CD4-positive, alpha-beta T cell treated with Interferon gamma for 1 hour (primary cell): ENCODE measurements around the gene GPR4.

Experiments
- DNase-seq: peaks from one replicate; pipeline ENCODE4 v3.0.0-alpha.2; 2020

GPR4 gene

DNA sequence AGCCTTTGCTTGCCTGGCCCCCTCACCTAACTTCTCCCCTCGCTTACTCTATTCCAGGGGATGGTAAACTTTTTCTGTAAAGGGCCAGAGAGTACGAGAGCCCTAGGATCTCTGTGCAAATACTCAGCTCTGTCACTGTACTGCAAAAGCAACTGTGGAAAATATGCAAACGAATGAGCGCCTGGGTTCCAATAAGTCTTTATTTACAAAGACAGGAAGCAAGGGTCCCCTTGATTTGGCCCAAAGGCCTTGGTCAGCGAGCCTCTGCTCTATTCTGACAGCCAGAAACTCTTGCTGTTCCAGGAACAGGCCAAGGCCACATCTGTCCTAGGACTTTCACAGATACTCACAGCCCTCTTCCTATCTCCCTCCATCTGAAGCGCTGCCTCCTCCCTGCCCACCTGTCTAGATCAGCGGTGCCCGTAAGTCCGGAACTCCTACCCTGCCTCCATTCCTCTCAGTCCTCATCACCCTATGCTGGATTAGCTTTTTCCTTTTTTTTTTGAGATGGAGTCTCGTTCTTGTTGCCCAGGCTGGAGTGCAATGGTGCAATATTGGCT, 54.7 kb downstream of the GPR4 start:
- DNase-seq, result no peak

DNA sequence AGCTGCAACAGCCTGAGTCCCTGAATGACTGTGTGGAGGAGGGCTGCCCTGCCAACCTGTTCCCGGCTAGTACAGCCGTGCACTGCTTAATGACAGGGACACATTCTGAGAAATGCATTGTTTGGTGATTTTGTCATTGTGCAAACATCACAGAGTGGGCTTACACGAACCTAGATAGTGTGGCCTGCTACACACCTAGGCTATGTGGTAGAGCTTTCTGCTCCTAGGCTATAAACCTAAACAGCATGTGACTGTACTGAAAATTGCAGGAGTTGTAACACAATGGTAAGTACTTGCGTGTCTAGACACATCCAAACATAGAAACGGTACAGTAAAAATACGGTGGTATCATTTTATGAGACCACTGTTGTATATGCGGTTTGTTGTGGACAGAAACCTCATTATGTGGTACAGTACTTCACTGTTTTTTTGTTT, 59.8 kb downstream of the GPR4 start:
- DNase-seq, result no peak
